ENCODE measurements around the gene VSIG4. TPM values are rescaled to one million over a fixed set of nuclear protein-coding genes. Genes with fewer than 3 reads are reported as not detected.
"Not testable (repeated sequence)": the region's sequence is repeated elsewhere in the genome, so short reads cannot be mapped to it uniquely, and the experiment has no call there.

The VSIG4 gene, protein sequence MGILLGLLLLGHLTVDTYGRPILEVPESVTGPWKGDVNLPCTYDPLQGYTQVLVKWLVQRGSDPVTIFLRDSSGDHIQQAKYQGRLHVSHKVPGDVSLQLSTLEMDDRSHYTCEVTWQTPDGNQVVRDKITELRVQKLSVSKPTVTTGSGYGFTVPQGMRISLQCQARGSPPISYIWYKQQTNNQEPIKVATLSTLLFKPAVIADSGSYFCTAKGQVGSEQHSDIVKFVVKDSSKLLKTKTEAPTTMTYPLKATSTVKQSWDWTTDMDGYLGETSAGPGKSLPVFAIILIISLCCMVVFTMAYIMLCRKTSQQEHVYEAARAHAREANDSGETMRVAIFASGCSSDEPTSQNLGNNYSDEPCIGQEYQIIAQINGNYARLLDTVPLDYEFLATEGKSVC
- 1 to 10 TPM in 1 of 2 experiments, under 1 TPM in 1; 0.61 to 1.0 TPM for total RNA-seq
- not detected for polyA plus RNA-seq

DNA sequence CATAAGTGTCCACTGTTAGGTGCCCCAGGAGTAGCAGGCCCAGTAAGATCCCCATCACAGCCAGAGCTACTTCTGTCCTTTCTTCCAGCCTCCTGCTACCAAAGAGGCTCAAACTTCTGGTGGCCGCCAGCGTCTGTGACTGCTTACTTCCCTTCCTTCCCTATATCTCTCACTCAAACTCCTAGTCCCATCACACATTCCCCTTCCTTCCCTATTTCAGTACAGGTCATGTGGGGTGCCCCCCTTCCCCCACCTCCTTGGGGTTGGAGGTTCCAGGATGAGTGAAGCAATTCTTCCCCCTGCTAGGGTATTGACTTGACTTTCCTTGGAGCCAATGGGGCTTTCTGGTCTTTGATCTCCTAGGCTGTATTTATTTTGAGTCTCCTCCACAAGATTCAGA, at the start of gene VSIG4:
VSIG4 (minus strand) TSS at position 137 of the 400 bp plus-strand sequence; CDS start at position 55, 82 bp downstream.
- H3K4me3 ChIP-seq (ENCODE audit: low read length in 2 of 2) = no peak within 1 kb of the TSS
- intact Hi-C loops (cut with micrococcal nuclease) = loop anchor here (10.0 kb wide), 1 partner anchor 685 kb away; no protein-coding TSS in a partner anchor
- H3K27ac ChIP-seq (ENCODE audit: low read depth, low read length) = no peak within 1 kb of the TSS
- H3K27me3 Mint-ChIP-seq = no peaks in the 10 kb centered on the region
- H3K27me3 ChIP-seq (ENCODE audit: insufficient read depth, low read length) = no peaks in the 10 kb centered on the region
- H3K36me3 Mint-ChIP-seq = no peaks in the 10 kb centered on the region
- H3K4me1 ChIP-seq (ENCODE audit: insufficient read depth, low read length) = no peaks in the 10 kb centered on the region
- H3K4me1 Mint-ChIP-seq = no peaks in the 10 kb centered on the region
- peaks cover 0 to 2% (median 0%) of the 10 kb centered on the region in 8 donors for H3K9me3 Mint-ChIP-seq
- no peaks in the 10 kb centered on the region for H3K9me3 ChIP-seq (ENCODE audit: control insufficient read depth in 1 of 2, low read length in 2 of 2)
- ChIA-PET POLR2A (ENCODE audit: partially characterized antibody) (no interaction called here), CTCF (ENCODE audit: partially characterized antibody) (no interaction called here)
- no peaks in the 10 kb centered on the region for H3K36me3 ChIP-seq (ENCODE audit: insufficient read depth, low read length)
- H3K4me3 Mint-ChIP-seq = no peak within 1 kb of the TSS
- DNase-seq = no peak
- no peak within 1 kb of the TSS for H3K27ac Mint-ChIP-seq

DNA sequence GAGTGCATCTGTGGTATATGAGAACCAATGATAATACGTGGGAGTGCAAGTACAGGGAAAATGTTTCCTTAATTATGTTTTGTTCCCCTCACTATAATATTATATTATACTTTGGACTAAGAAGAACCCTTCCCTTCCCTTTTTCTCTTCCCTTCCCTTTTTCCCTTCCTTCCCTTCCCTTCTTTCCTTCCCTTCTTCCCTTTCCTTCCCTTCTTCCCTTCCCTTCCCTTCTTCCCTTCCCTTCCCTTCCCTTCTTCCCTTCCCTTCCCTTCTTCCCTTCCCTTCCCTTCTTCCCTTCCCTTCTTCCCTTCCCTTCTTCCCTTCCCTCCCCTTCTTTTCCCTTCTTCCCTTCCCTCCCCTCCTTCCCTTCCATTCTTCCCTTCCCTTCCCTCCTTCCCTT, 36.9 kb upstream of the VSIG4 start:
- Histone ChIP-seq H3K36me3 (ENCODE audit: insufficient read depth, low read length) (no peaks in the 10 kb centered on the region), H3K4me3 (ENCODE audit: low read length in 2 of 2) (no peak overlapping the region), H3K4me1 (ENCODE audit: insufficient read depth, low read length) (peaks cover 15% of the 10 kb centered on the region), H3K27me3 (ENCODE audit: insufficient read depth, low read length) (no peaks in the 10 kb centered on the region), H3K27ac (ENCODE audit: low read depth, low read length) (no peak overlapping the region), H3K9me3 (ENCODE audit: control insufficient read depth in 1 of 2, low read length in 2 of 2) (no peaks in the 10 kb centered on the region)
- CTCF ChIA-PET (ENCODE audit: partially characterized antibody) = no interaction called here
- H3K4me1 Mint-ChIP-seq = peaks cover 15 to 21% (median 18%) of the 10 kb centered on the region in 4 donors
- intact Hi-C loops (cut with micrococcal nuclease) = no loop called here
- no peaks in the 10 kb centered on the region for H3K27me3 Mint-ChIP-seq
- H3K9me3 Mint-ChIP-seq = peaks cover 0 to 3% (median 2%) of the 10 kb centered on the region in 8 donors
- H3K27ac Mint-ChIP-seq = no peak overlapping the region
- DNase-seq = no peak
- no peak overlapping the region for H3K4me3 Mint-ChIP-seq
- POLR2A ChIA-PET (ENCODE audit: partially characterized antibody) = no interaction called here
- H3K36me3 Mint-ChIP-seq = no peaks in the 10 kb centered on the region

DNA sequence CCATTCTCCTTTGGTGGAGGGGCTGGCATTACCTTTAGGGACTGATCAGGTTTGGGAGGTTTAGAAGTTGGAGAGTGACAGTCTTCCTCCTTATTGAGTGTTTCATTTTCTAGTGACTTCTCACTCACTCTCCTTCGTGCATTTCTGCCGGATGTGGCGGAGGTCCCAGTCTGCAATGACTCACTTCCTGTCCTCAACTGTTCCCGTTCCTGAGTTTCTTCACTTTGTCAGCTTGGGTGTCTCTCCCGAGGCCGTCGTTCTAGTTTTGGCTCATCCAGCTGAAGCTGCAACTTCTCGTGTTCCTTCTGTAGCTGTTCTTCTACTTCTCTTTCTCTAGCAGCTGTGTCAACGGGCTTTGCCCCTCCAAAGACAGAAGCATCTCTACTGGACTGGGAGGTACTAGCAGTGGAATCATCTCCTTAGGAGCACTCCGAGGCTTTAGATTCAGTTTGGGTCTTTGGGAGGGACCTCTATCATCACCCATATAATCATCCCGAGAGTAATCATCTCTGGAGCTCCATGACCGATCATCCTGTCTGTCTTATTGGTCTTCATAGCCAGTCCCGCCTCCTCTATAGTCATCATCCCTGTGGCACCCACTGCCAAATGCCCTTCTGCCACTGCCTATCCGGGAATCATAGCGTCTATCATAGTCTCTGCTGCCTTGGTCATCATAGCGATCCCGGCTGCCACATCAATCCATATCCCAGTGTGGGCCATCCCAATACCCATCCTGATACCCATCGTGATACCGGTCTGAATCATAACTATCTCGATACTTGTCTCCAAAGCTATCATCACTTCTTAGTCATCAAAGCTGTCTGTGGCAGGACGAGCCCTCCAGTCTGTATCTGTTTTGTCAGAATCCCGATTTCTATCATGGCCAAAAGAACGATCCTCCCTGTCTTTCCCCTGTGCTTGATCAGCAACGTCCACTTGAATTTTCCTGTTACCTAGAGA, 35.3 kb upstream of the VSIG4 start:
- Histone ChIP-seq H3K9me3 (ENCODE audit: control insufficient read depth in 1 of 2, low read length in 2 of 2) (no peaks in the 10 kb centered on the region), H3K27ac (ENCODE audit: low read depth, low read length) (no peak overlapping the region), H3K4me3 (ENCODE audit: low read length in 2 of 2) (peak overlapping the region in 1 of 2 donors; percentile 40), H3K27me3 (ENCODE audit: insufficient read depth, low read length) (no peaks in the 10 kb centered on the region), H3K36me3 (ENCODE audit: insufficient read depth, low read length) (no peaks in the 10 kb centered on the region), H3K4me1 (ENCODE audit: insufficient read depth, low read length) (peaks cover 15% of the 10 kb centered on the region)
- CTCF ChIA-PET (ENCODE audit: partially characterized antibody) = interaction anchor here (1.2 kb wide), 1 partner anchor 48 kb away, joined by 3 read pairs; no protein-coding TSS in a partner anchor
- Mint-ChIP-seq H3K36me3 (no peaks in the 10 kb centered on the region), H3K4me3 (peak overlapping the region; percentile 78 to 88 (median 82)), H3K9me3 (peaks cover 0 to 3% (median 2%) of the 10 kb centered on the region in 8 donors), H3K27me3 (no peaks in the 10 kb centered on the region), H3K4me1 (peaks cover 15 to 21% (median 18%) of the 10 kb centered on the region in 4 donors), H3K27ac (peak overlapping the region; percentile 25 to 91 (median 77))
- POLR2A ChIA-PET (ENCODE audit: partially characterized antibody) = no interaction called here
- intact Hi-C loops (cut with micrococcal nuclease) = no loop called here
- DNase-seq = peak; percentile 10 to 36 (median 19)

DNA sequence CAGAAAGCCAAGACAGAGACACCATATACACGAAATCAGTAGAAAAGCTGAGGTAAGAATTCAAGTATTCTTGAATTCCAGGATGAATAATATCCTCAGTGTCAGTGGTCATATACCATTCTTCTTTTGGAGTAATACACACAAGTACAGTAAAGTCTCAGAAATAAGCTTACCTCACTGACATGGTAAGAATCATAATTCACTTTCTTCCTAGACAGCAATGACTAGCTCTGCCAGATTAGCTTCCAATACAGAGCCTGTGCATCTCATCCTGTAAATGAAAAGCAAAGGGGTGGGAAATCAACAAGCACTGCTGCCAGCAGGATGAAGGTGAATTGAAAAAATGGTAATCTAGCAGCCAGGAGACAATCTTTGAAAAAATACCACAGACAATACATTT, 31.2 kb upstream of the VSIG4 start:
- peaks cover 15% of the 10 kb centered on the region for H3K4me1 ChIP-seq (ENCODE audit: insufficient read depth, low read length)
- POLR2A ChIA-PET (ENCODE audit: partially characterized antibody) = no interaction called here
- H3K4me3 ChIP-seq (ENCODE audit: low read length in 2 of 2) = no peak overlapping the region
- Mint-ChIP-seq H3K4me1 (peaks cover 15 to 21% (median 18%) of the 10 kb centered on the region in 4 donors), H3K4me3 (no peak overlapping the region), H3K36me3 (no peaks in the 10 kb centered on the region), H3K27ac (no peak overlapping the region), H3K9me3 (peaks cover 0 to 3% (median 0%) of the 10 kb centered on the region in 8 donors), H3K27me3 (no peaks in the 10 kb centered on the region)
- CTCF ChIA-PET (ENCODE audit: partially characterized antibody) = no interaction called here
- no peak overlapping the region for H3K27ac ChIP-seq (ENCODE audit: low read depth, low read length)
- H3K27me3 ChIP-seq (ENCODE audit: insufficient read depth, low read length) = no peaks in the 10 kb centered on the region
- DNase-seq = no peak
- intact Hi-C loops (cut with micrococcal nuclease) = no loop called here
- H3K36me3 ChIP-seq (ENCODE audit: insufficient read depth, low read length) = no peaks in the 10 kb centered on the region
- H3K9me3 ChIP-seq (ENCODE audit: control insufficient read depth in 1 of 2, low read length in 2 of 2) = no peaks in the 10 kb centered on the region

DNA sequence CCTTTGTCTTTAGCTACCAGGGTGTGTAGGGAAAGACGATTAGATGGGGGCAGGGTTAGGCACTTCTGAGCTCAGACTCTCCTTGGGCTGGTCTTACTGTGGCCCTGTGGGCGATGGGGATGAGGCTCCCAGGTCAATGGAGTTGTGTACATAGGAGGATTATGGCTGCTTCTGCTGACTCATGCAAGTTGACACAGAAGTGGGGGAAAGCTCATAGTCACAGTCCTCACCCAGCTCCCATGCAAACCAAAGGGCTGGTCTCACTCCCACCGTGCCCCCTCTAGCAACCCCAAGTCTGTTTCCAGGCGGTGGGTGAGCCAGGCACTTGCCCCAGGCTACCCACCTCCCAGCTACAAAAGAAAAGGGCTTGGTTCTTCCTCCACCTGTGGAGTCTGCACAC, 24.4 kb upstream of the VSIG4 start:
- Mint-ChIP-seq H3K9me3 (no peaks in the 10 kb centered on the region), H3K27ac (no peak overlapping the region), H3K27me3 (no peaks in the 10 kb centered on the region), H3K36me3 (no peaks in the 10 kb centered on the region), H3K4me1 (peaks cover 24 to 40% (median 30%) of the 10 kb centered on the region in 4 donors), H3K4me3 (no peak overlapping the region)
- intact Hi-C loops (cut with micrococcal nuclease) = no loop called here
- Histone ChIP-seq H3K9me3 (ENCODE audit: control insufficient read depth in 1 of 2, low read length in 2 of 2) (no peaks in the 10 kb centered on the region), H3K4me3 (ENCODE audit: low read length in 2 of 2) (no peak overlapping the region), H3K36me3 (ENCODE audit: insufficient read depth, low read length) (no peaks in the 10 kb centered on the region), H3K27ac (ENCODE audit: low read depth, low read length) (no peak overlapping the region), H3K4me1 (ENCODE audit: insufficient read depth, low read length) (peaks cover 11% of the 10 kb centered on the region), H3K27me3 (ENCODE audit: insufficient read depth, low read length) (no peaks in the 10 kb centered on the region)
- CTCF ChIA-PET (ENCODE audit: partially characterized antibody) = no interaction called here
- DNase-seq = no peak
- POLR2A ChIA-PET (ENCODE audit: partially characterized antibody) = no interaction called here

DNA sequence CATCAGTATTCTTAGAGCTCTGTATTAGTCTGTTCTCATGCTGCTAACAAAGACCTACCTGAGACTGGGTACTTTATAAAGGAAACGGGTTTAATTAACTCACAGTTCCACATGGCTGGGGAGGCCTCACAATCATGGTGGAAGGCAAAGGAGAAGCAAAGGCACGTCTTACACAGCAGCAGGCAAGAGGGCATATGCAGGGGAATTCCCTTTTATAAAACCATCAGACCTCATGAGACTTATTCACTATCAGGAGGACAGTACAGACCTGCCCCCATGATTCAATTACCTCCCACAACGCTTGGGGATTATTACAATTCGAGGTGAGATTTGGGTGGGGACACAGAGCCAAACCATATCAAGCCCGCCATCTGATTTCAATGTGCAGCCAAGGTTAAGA, 17.1 kb upstream of the VSIG4 start:
- DNase-seq; H3K27me3 ChIP-seq (ENCODE audit: insufficient read depth, low read length); POLR2A ChIA-PET (ENCODE audit: partially characterized antibody); CTCF ChIA-PET (ENCODE audit: partially characterized antibody); H3K36me3 Mint-ChIP-seq; H3K36me3 ChIP-seq (ENCODE audit: insufficient read depth, low read length); H3K27me3 Mint-ChIP-seq; H3K27ac ChIP-seq (ENCODE audit: low read depth, low read length); H3K9me3 ChIP-seq (ENCODE audit: control insufficient read depth in 1 of 2, low read length in 2 of 2); H3K4me3 ChIP-seq (ENCODE audit: low read length in 2 of 2); H3K9me3 Mint-ChIP-seq; intact Hi-C loops (cut with micrococcal nuclease); H3K27ac Mint-ChIP-seq; H3K4me3 Mint-ChIP-seq: not testable (repeated sequence)
- peaks cover 11% of the 10 kb centered on the region for H3K4me1 ChIP-seq (ENCODE audit: insufficient read depth, low read length)
- peaks cover 15 to 24% (median 16%) of the 10 kb centered on the region in 4 donors for H3K4me1 Mint-ChIP-seq

DNA sequence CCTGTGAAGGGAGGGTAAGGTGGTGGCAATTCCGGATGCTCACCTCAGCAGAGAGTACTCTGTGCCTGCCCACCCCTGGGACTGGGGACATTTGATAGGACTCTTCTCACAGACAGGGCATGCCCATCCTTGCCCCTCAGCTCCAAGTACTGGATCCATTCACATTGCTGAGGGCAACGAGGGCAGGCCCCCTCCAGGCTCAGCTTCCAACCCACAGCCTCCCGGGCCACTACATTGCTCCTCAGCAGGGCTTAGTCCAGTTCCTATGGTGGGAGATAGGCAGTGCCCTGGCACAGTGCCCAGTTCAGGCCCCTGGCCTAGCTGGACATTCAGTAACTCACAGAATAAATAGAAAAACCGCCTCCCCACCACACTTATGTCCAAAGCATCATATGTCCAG, 15.1 kb upstream of the VSIG4 start:
- Mint-ChIP-seq H3K4me3 (no peak overlapping the region), H3K36me3 (no peaks in the 10 kb centered on the region), H3K4me1 (peaks cover 2 to 3% (median 3%) of the 10 kb centered on the region in 4 donors), H3K27me3 (no peaks in the 10 kb centered on the region), H3K9me3 (peaks cover 0 to 2% (median 0%) of the 10 kb centered on the region in 8 donors), H3K27ac (peak overlapping the region in 1 of 7 donors; percentile 30)
- no peaks in the 10 kb centered on the region for H3K27me3 ChIP-seq (ENCODE audit: insufficient read depth, low read length)
- no peaks in the 10 kb centered on the region for H3K36me3 ChIP-seq (ENCODE audit: insufficient read depth, low read length)
- DNase-seq = no peak
- no peak overlapping the region for H3K4me3 ChIP-seq (ENCODE audit: low read length in 2 of 2)
- H3K9me3 ChIP-seq (ENCODE audit: control insufficient read depth in 1 of 2, low read length in 2 of 2) = no peaks in the 10 kb centered on the region
- POLR2A ChIA-PET (ENCODE audit: partially characterized antibody) = no interaction called here
- H3K27ac ChIP-seq (ENCODE audit: low read depth, low read length) = no peak overlapping the region
- intact Hi-C loops (cut with micrococcal nuclease) = no loop called here
- CTCF ChIA-PET (ENCODE audit: partially characterized antibody) = no interaction called here
- peaks cover under 1% of the 10 kb centered on the region for H3K4me1 ChIP-seq (ENCODE audit: insufficient read depth, low read length)

Measured in CD4-positive, alpha-beta memory T cell (primary cell).